Measurements from ENCODE around the gene DNASE1L3. TPM values are rescaled to one million over a fixed set of nuclear protein-coding genes. Genes with fewer than 3 reads are reported as not detected.

The DNASE1L3 gene
- total and polyA plus RNA-seq, 2 of the 13 experiments (the other 11 are each of a cell fraction or from before 2014, with no cell fraction given) = 0.86 to 1.7 TPM

DNA sequence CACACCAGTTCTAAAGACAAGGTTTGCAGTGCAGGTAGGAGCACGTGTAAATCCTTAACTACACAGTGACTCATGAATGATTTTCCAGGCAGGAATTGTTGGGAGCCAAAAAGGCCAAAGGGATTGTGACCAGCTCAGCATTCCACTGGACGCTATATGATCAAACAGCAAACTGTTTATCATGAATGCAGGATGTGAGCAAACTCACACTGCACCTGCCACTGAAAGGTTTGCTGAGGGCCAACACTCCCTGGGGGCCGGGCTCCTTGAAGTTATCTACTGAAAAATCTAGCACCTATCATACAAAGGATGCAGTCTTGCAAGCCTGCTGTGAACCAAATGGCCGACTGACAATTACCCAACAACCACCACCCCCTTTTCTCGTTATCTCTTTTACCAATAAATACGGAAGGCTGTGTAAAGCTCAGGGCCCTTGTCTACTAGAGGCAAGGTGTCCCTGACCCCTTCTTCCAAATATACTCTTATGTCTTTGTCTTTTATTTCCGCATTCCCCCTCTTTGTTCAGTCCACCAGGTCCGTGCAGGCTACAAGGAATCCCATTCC lies 11.5 kb upstream of the DNASE1L3 start (continued):
- TF ChIP-seq ZNF282 (IDR thresholded peaks at IDR 0.05; ENCODE audit: partially characterized antibody) (no peak), LCORL (IDR thresholded peaks at IDR 0.05) (no peak), LCORL (CRISPR knock-in tag; IDR thresholded peaks at IDR 0.05) (peak; percentile 28; the same call in 1 of the 2 replicates), AGO2 (optimal IDR thresholded peaks at IDR 0.05; ENCODE audit: low read depth, low read length) (no peak), IKZF4 (CRISPR knock-in tag; IDR thresholded peaks at IDR 0.05; ENCODE audit: borderline replicate concordance, low read depth, not compliant biosample characterization) (no peak), ASH2L (IDR thresholded peaks at IDR 0.05; ENCODE audit: insufficient read length, low read depth, low read length) (peak; percentile 29), ELF3 (CRISPR knock-in tag; IDR thresholded peaks at IDR 0.05) (peak; percentile 75), ZNF260 (CRISPR knock-in tag; IDR thresholded peaks at IDR 0.05; ENCODE audit: borderline replicate concordance, low read depth) (no peak), JUN (CRISPR knock-in tag; IDR thresholded peaks at IDR 0.05) (peak; percentile 31; the same call in 1 of the 2 replicates)
- TF ChIP-seq, protein P1, sequence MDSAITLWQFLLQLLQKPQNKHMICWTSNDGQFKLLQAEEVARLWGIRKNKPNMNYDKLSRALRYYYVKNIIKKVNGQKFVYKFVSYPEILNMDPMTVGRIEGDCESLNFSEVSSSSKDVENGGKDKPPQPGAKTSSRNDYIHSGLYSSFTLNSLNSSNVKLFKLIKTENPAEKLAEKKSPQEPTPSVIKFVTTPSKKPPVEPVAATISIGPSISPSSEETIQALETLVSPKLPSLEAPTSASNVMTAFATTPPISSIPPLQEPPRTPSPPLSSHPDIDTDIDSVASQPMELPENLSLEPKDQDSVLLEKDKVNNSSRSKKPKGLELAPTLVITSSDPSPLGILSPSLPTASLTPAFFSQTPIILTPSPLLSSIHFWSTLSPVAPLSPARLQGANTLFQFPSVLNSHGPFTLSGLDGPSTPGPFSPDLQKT (CRISPR knock-in tag; IDR thresholded peaks at IDR 0.05; ENCODE audit: borderline replicate concordance) = no peak

DNA sequence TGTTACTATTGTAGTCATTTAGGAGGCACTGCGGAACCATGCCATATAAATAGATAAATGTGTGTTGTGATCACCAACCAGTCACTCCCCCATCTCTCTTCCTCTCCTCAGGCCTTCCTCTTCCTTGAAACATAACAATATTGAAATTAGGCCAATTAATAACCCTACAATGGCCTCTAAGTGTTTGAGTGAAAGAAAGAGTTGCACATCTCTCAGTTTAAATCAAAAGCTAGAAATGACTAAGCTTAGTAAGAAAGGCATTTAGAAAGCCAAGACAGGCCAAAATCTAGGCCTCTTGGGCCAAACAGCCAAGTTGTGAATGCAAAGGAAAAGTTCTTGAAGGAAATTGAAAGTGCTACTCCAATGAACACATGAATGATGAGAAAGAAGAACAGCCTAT lies 8.1 kb upstream of the DNASE1L3 start:
- Histone ChIP-seq H3K9me3 (ENCODE audit: low read length) (no peaks in the 10 kb centered on the region), H2AFZ (ENCODE audit: low read length) (no peak overlapping the region), H4K20me1 (ENCODE audit: insufficient read depth, low read length) (no peaks in the 10 kb centered on the region), H3K4me3 (replicated peaks in 1 of 3; ENCODE audit: insufficient read depth in 1 of 3, low read depth in 2 of 3, low read length in 3 of 3) (no peak overlapping the region), H3K79me2 (ENCODE audit: insufficient read depth, low read length) (no peaks in the 10 kb centered on the region), H3K4me1 (ENCODE audit: insufficient read depth, low read length) (peaks cover 73% of the 10 kb centered on the region), H3K4me2 (ENCODE audit: low read depth, low read length) (no peak overlapping the region), H3K36me3 (replicated peaks in 1 of 2; ENCODE audit: control insufficient read depth in 1 of 2, insufficient read depth in 2 of 2, low read length in 2 of 2) (no peaks in the 10 kb centered on the region), H3K9ac (ENCODE audit: insufficient read depth, low read depth, low read length) (no peak overlapping the region), H3K27me3 (ENCODE audit: control insufficient read depth in 1 of 2, insufficient read depth in 2 of 2, low read length in 2 of 2) (no peaks in the 10 kb centered on the region), H3K27ac (ENCODE audit: extremely low read length, insufficient read depth, low read length) (no peak overlapping the region)
- FAIRE-seq (no peak), DNase-seq (ENCODE audit: low spot score) (no peak), ATAC-seq (no peak)
- intact Hi-C loops (cut with micrococcal nuclease; ENCODE audit: unreplicated experiment) (no loop called here), in situ Hi-C loops (cut with HindIII; ENCODE audit: extremely low pct_ligation_motif_present, low pct_unique_long_range_greater_than_20kb) (loop anchor here (5.0 kb wide), 1 partner anchor 37 kb away; no protein-coding TSS in a partner anchor)
- ChIA-PET CTCF (ENCODE audit: low intra/inter-chr PET ratio, low total read pairs) (no interaction called here), POLR2A (interaction anchor here (1.1 kb wide), 1 partner anchor 19 kb away, joined by 3 read pairs; the partner anchor contains the start of gene ABHD6)
- 97% methylated on average over 1 of the region's 1 CpG for WGBS (ENCODE audit: low lambda C conversion rate)
- BruUV-seq (replicated peaks) = no TSS peak
- TF ChIP-seq, protein P2, sequence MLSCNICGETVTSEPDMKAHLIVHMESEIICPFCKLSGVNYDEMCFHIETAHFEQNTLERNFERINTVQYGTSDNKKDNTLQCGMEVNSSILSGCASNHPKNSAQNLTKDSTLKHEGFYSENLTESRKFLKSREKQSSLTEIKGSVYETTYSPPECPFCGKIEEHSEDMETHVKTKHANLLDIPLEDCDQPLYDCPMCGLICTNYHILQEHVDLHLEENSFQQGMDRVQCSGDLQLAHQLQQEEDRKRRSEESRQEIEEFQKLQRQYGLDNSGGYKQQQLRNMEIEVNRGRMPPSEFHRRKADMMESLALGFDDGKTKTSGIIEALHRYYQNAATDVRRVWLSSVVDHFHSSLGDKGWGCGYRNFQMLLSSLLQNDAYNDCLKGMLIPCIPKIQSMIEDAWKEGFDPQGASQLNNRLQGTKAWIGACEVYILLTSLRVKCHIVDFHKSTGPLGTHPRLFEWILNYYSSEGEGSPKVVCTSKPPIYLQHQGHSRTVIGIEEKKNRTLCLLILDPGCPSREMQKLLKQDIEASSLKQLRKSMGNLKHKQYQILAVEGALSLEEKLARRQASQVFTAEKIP (CRISPR knock-in tag; IDR thresholded peaks at IDR 0.05; ENCODE audit: borderline replicate concordance) = no peak
- TF ChIP-seq, protein P3, sequence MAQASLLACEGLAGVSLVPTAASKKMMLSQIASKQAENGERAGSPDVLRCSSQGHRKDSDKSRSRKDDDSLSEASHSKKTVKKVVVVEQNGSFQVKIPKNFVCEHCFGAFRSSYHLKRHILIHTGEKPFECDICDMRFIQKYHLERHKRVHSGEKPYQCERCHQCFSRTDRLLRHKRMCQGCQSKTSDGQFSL (CRISPR knock-in tag; IDR thresholded peaks at IDR 0.05) = no peak
- TF ChIP-seq HMG20A (CRISPR knock-in tag; IDR thresholded peaks at IDR 0.05; ENCODE audit: borderline replicate concordance) = no peak
- no peak for TF ChIP-seq ZFP36 (IDR thresholded peaks at IDR 0.05; ENCODE audit: borderline replicate concordance, low read depth, low read length, partially characterized antibody)
- no peak for TF ChIP-seq ZFY (CRISPR knock-in tag; IDR thresholded peaks at IDR 0.05)
- no peak for TF ChIP-seq ZNF672 (CRISPR knock-in tag; IDR thresholded peaks at IDR 0.05)
- TF ChIP-seq, protein P4, sequence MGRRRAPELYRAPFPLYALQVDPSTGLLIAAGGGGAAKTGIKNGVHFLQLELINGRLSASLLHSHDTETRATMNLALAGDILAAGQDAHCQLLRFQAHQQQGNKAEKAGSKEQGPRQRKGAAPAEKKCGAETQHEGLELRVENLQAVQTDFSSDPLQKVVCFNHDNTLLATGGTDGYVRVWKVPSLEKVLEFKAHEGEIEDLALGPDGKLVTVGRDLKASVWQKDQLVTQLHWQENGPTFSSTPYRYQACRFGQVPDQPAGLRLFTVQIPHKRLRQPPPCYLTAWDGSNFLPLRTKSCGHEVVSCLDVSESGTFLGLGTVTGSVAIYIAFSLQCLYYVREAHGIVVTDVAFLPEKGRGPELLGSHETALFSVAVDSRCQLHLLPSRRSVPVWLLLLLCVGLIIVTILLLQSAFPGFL (CRISPR knock-in tag; IDR thresholded peaks at IDR 0.05) = no peak
- TF ChIP-seq ZNF3 (CRISPR knock-in tag; IDR thresholded peaks at IDR 0.05) = no peak
- no peak for TF ChIP-seq EHMT2 (IDR thresholded peaks at IDR 0.05; ENCODE audit: borderline replicate concordance, low read depth, low read length)
- no peak for TF ChIP-seq FOSL2 (CRISPR knock-in tag; IDR thresholded peaks at IDR 0.05)
- no peak for TF ChIP-seq HNRNPL (IDR thresholded peaks at IDR 0.05; ENCODE audit: low read depth, low read length)
